ENCODE data around the gene NUDT19.

The NUDT19 gene

DNA sequence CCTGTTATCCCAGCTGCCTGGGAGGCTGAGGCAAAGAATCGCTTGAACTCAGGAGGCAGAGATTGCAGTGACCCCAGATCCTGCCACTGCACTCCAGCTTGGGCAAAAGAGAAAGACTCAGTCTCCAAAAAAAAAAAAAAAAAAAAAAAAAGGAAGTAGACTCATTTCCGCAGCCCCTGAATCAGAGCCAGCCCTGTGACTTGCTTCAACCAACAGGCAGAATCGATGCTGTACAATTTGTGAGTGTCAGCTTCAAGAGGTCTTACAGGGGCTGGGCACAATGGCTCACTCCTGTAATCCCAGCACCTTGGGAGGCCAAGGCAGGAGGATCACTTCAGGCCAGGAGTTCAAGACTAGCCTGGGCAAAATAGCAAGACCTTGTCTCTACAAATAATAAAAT is 29.4 kb upstream of the NUDT19 start:
- DNase-seq (ENCODE audit: low read depth) = peak; percentile 75
- TF ChIP-seq, protein P1, sequence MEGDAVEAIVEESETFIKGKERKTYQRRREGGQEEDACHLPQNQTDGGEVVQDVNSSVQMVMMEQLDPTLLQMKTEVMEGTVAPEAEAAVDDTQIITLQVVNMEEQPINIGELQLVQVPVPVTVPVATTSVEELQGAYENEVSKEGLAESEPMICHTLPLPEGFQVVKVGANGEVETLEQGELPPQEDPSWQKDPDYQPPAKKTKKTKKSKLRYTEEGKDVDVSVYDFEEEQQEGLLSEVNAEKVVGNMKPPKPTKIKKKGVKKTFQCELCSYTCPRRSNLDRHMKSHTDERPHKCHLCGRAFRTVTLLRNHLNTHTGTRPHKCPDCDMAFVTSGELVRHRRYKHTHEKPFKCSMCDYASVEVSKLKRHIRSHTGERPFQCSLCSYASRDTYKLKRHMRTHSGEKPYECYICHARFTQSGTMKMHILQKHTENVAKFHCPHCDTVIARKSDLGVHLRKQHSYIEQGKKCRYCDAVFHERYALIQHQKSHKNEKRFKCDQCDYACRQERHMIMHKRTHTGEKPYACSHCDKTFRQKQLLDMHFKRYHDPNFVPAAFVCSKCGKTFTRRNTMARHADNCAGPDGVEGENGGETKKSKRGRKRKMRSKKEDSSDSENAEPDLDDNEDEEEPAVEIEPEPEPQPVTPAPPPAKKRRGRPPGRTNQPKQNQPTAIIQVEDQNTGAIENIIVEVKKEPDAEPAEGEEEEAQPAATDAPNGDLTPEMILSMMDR (conservative IDR thresholded peaks at IDR 0.05; ENCODE audit: control insufficient read depth, insufficient read depth, low read depth, low read length) = no peak

DNA sequence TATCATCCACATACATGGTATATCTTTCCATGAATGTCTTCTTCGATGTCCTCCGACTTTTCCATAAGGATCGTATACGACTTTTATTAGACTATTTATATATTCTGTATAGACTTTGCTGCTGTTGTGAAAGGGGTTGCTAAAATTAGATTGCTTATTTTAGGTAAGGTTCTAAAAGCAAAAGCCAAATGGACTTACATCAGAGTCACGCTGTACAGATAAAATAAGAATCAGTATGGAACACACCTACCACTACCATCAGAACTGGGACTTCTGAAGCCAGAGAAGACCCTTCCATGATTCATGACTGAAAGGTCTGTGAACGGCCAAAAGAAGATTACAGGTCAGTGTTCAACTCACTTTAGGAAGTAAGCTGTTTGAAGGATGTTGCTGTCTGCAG is 25.5 kb upstream of the NUDT19 start:
- no peak for DNase-seq (ENCODE audit: low read depth)
- TF ChIP-seq, protein P1 (conservative IDR thresholded peaks at IDR 0.05; ENCODE audit: control insufficient read depth, insufficient read depth, low read depth, low read length) = no peak

More for the DNA sequence above, 29.4 kb upstream of the NUDT19 start:
- H3K4me3 ChIP-seq (ENCODE audit: control insufficient read depth, low read depth, low read length) = no peak overlapping the region

DNA sequence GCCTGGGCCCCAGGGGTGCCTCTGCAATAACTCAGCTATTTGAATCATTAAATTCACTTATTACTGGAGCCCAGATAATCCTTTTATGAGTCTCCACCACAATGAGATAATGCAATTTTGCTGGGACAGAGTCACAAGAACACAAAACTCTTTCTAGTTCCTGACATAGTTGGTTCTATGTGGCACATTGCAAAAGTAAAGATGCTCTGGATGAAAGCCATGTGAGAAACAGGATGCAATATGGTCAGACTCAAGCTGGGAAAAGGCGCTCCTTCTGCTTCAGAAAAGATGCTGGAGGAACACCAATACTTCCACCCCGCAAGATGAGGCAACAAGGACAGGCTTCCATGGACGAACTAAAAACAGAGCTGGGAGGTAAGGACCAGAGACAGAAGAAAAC is 22.3 kb upstream of the NUDT19 start:
- no peak overlapping the region for H3K4me3 ChIP-seq (ENCODE audit: control insufficient read depth, low read depth, low read length)
- no peak for DNase-seq (ENCODE audit: low read depth)
- TF ChIP-seq, protein P1 (conservative IDR thresholded peaks at IDR 0.05; ENCODE audit: control insufficient read depth, insufficient read depth, low read depth, low read length) = no peak

More for the DNA sequence above, 25.5 kb upstream of the NUDT19 start:
- H3K4me3 ChIP-seq (ENCODE audit: control insufficient read depth, low read depth, low read length) = no peak overlapping the region

DNA sequence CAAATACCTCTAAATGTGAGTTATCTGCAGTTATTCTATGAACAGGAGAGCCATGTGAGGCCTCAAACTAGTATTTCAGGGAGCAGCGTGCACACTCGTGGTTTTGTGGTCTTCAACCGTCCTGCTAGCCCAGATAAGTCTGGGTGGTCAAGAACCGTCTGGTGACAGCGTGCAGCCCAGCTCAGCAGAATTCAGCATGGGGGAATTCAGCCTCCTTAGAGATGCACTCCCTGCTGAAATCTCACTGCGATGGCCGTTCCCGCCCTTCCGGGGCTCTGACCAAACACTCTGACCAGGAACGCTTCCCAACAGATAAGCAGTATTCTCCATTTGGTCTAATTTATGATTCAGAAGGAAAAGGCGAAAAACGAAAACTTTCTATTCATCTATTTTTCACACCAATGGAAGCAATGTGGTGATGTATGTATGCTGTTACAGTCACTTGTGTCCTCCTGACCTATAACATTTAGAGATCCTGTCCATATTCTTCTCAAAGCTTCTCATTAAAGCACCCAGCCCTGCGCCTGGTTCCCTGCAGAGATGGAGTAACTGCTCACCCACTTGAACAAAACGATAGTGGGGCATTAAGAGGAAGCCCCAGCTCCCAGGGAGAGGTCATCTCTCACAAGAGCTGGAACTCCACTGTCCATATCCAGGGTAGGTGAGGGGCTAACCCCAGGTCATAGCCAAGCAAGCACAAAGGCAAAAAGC is 19.6 kb upstream of the NUDT19 start:
- DNase-seq (ENCODE audit: low read depth) = no peak
- no peak overlapping the region for H3K4me3 ChIP-seq (ENCODE audit: control insufficient read depth, low read depth, low read length)
- TF ChIP-seq, protein P1 (conservative IDR thresholded peaks at IDR 0.05; ENCODE audit: control insufficient read depth, insufficient read depth, low read depth, low read length) = no peak

DNA sequence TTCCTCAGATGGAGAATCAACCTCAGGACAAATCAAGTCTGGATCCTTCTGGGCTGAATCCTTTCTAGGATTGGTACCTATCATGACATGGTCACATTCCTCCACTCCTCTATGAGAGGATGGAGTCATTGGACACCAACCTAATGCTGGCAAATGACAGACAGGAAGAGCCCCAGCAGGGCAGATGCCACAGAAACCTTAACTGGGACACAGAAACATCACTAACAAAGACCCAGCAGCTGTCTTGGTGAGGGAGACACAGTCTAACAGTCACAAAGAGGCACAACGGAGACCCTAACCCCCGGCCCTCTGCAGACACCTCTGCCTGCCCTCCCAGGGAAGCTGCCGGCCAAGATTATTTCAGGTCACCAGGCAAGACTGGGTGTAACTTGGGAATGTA is 18.8 kb upstream of the NUDT19 start:
- DNase-seq (ENCODE audit: low read depth) = no peak
- TF ChIP-seq, protein P1 (conservative IDR thresholded peaks at IDR 0.05; ENCODE audit: control insufficient read depth, insufficient read depth, low read depth, low read length) = no peak
- H3K4me3 ChIP-seq (ENCODE audit: control insufficient read depth, low read depth, low read length) = no peak overlapping the region

DNA sequence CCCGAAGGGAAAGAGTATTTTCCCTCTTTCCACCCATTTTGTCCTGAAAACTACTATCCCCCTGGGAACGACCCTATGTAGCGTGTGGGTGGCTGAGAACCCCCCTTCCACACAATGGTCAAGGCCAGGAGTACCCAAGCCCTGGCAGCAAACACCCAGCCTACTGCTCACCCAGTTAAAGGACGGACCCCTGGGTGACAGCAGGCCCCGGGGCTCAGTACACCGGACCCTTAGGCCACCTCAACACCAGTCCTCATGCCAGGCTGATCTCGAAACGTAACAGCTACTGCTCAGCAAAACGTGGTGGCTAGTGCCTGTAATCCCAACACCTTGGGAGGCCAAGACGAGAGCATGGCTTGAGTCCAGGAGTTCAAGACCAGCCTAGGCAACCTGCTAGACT is 18.0 kb upstream of the NUDT19 start:
- TF ChIP-seq, protein P1 (conservative IDR thresholded peaks at IDR 0.05; ENCODE audit: control insufficient read depth, insufficient read depth, low read depth, low read length) = no peak
- peak overlapping the region; percentile 84 for H3K4me3 ChIP-seq (ENCODE audit: control insufficient read depth, low read depth, low read length)
- DNase-seq (ENCODE audit: low read depth) = no peak
